Esophagus squamous epithelium (tissue), 5 donors: ENCODE results near the gene CCDC192. TPM values are rescaled to one million over a fixed set of nuclear protein-coding genes. Genes with fewer than 3 reads are reported as not detected.

ENCODE experiments used
- DNase-seq: peaks from one replicate; lab custom pipeline; 2025; lab: John Stamatoyannopoulos, UW
- H3K27ac ChIP-seq, 4 donors: fragments of 200-600 bp; sonication (generic); one replicate each; pipeline ENCODE4 v1.5.1; 2016 to 2019; ENCODE audit warnings: mild to moderate bottlenecking in 1 of 4
- H3K27me3 ChIP-seq, 4 donors: fragments of 200-600 bp; sonication (generic); 1 replicate in 3 of 4; 2 replicates in 1 of 4; pipeline versions ENCODE4 v1.5.1 to v1.6.0; 2017 to 2021; ENCODE audit warnings: antibody characterized with exemption in 1 of 4
- H3K36me3 ChIP-seq, 3 donors: fragments of 200-600 bp; sonication (generic); one replicate each; pipeline ENCODE4 v1.5.1; 2016 to 2019
- H3K4me1 ChIP-seq, 3 donors: fragments of 200-600 bp; sonication (generic); one replicate each; pipeline ENCODE4 v1.5.1; 2017 to 2019
- H3K4me3 ChIP-seq, 4 donors: fragments of 200-600 bp; sonication (generic); 1 replicate in 3 of 4; 2 replicates in 1 of 4; pipeline ENCODE4 v1.5.1; 2016 to 2019; ENCODE audit warnings: mild to moderate bottlenecking in 2 of 4, moderate library complexity in 1 of 4
- H3K9me3 ChIP-seq, 3 donors: fragments of 200-600 bp; sonication (generic); one replicate each; pipeline ENCODE4 v1.5.1; 2016 to 2019
- POLR2A ChIP-seq, 4 donors: fragments of 450-650 bp; IDR thresholded peaks; one replicate each; pipeline ENCODE4 v1.6.1; 2017; ENCODE audit warnings: antibody characterized with exemption in 4 of 4, mild to moderate bottlenecking in 4 of 4, moderate library complexity in 3 of 4
- WGBS, 2 donors: methylation state at CpG; one replicate each; pipeline ENCODE4 v1.1.5; 2018; 5-methylcytosine and 5-hydroxymethylcytosine counted together
- intact Hi-C: fragments of 100-400 bp; cut with DNase I; formaldehyde crosslinking; loops from one replicate; pipeline ENCODE4 v1.15.0; 2022
- total RNA-seq, 4 donors: library from RNA; depleted of rRNA; stranded (reverse); fragments of >200 nt; gene quantifications; one replicate each; pipeline ENCODE4 v1.1.0, GENCODE V29; 2016
- TF ChIP-seq, protein P1 (sequence below), 6 experiments: fragments of 450-650 bp in 4 of 6; fragments of 200-600 bp in 2 of 6; sonication (generic) in 2 of 6; IDR thresholded peaks; one replicate each; pipeline ENCODE4 v1.5.1; 2016 to 2019; ENCODE audit warnings: antibody characterized with exemption in 6 of 6, mild to moderate bottlenecking in 4 of 6, moderate library complexity in 4 of 6
- donor health status: DM: yes; HTN: yes; CAD: no.

The CCDC192 gene
- total RNA-seq, 4 donors from 2014 or later = not detected

DNA sequence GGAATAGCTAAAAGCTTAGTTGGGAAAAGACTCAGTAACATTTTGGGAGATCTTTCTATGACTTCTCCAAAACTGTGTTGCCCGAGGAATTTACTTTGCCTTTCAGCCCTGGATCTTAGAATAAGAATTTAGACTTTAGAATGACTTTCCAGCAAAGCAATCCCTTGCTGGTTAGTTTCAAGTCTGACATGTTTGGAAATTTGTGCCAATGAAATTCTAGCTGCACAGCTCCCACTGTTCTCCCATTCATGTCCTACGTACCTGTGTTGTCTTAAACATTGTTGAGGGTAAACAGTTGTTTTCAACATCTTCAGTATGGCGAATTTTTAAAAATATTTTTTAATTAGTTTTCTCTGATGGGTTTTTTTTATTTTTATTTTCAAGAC, 111.4 kb downstream of the CCDC192 start:
- 77 to 89% methylated on average over 3 of the region's 3 CpGs for WGBS, 2 donors
- DNase-seq = no peak
- Histone ChIP-seq H3K4me1 (peaks cover 0 to 39% (median 5%) of the 10 kb centered on the region in 3 donors), H3K27me3 (no peaks in the 10 kb centered on the region), H3K9me3 (no peaks in the 10 kb centered on the region), H3K36me3 (no peaks in the 10 kb centered on the region), H3K4me3 (no peak overlapping the region), H3K27ac (no peak overlapping the region)
- TF ChIP-seq, protein P1, sequence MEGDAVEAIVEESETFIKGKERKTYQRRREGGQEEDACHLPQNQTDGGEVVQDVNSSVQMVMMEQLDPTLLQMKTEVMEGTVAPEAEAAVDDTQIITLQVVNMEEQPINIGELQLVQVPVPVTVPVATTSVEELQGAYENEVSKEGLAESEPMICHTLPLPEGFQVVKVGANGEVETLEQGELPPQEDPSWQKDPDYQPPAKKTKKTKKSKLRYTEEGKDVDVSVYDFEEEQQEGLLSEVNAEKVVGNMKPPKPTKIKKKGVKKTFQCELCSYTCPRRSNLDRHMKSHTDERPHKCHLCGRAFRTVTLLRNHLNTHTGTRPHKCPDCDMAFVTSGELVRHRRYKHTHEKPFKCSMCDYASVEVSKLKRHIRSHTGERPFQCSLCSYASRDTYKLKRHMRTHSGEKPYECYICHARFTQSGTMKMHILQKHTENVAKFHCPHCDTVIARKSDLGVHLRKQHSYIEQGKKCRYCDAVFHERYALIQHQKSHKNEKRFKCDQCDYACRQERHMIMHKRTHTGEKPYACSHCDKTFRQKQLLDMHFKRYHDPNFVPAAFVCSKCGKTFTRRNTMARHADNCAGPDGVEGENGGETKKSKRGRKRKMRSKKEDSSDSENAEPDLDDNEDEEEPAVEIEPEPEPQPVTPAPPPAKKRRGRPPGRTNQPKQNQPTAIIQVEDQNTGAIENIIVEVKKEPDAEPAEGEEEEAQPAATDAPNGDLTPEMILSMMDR (IDR thresholded peaks at IDR 0.05) = no peak
- no peak for TF ChIP-seq POLR2A (IDR thresholded peaks at IDR 0.05)
- intact Hi-C loops = no loop called here

DNA sequence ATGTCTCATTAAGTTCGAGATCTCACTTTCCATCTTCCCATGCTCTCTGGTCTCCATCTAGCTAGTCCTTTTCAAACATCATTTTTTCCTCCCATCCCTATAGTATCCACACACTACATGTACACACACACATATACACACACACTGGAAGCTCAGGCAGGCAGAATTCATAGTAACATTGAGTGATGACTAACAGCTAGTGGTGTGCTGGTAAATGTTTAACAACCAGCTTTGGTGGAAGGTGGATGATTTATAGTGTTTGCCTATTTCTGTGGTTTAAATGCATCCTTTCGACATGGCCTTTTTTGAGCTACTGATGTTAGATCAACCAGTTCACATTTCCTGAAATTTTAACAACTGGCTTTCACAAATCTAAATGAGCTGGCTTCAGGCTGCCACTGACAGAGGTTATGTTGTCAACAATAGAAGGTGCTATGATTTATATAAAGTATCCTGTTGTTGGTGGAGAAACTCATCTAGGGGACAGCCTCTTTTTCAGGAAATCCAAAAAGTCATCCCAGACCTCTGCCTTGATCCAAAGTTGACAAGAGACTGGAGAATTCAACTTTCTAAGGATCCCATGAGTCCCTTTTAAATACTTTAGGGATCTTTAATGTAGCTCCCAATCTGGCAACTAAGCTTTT, 117.8 kb downstream of the CCDC192 start:
- H3K27ac ChIP-seq = no peak overlapping the region
- H3K4me3 ChIP-seq = no peak overlapping the region
- no peaks in the 10 kb centered on the region for H3K36me3 ChIP-seq
- no peak for TF ChIP-seq POLR2A (IDR thresholded peaks at IDR 0.05)
- TF ChIP-seq, protein P1 (IDR thresholded peaks at IDR 0.05) = no peak
- intact Hi-C loops = no loop called here
- WGBS, 2 donors = 54 to 67% methylated on average over 2 of the region's 2 CpGs
- no peaks in the 10 kb centered on the region for H3K9me3 ChIP-seq
- no peaks in the 10 kb centered on the region for H3K4me1 ChIP-seq
- DNase-seq = no peak
- H3K27me3 ChIP-seq = no peaks in the 10 kb centered on the region

DNA sequence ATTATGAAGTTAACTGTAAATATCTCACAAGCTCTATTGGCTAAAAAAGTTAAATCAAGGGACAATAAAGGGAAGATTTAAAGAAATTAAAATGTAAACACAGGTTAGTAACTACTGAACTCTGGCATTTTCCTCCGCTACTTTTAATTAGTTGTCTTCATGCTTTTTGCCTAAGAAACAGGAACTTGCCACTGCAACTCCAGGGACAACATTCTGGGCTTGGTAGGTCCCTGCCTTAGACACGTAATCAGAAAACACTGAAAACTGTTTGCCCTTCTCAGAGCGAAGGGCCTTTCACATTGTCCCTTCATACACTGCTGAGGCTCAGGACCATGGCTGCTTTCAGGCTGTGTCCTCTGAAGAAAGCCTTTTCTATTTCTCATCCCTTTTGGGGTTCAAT, 118.7 kb downstream of the CCDC192 start:
- TF ChIP-seq, protein P1 (IDR thresholded peaks at IDR 0.05) = no peak
- no peak for TF ChIP-seq POLR2A (IDR thresholded peaks at IDR 0.05)
- H3K27me3 ChIP-seq = no peaks in the 10 kb centered on the region
- H3K36me3 ChIP-seq = no peaks in the 10 kb centered on the region
- H3K4me1 ChIP-seq = no peaks in the 10 kb centered on the region
- WGBS, 2 donors = 88 to 90% methylated on average over 3 of the region's 3 CpGs
- DNase-seq = no peak
- no peaks in the 10 kb centered on the region for H3K9me3 ChIP-seq
- H3K4me3 ChIP-seq = no peak overlapping the region
- no peak overlapping the region for H3K27ac ChIP-seq
- intact Hi-C loops = no loop called here

DNA sequence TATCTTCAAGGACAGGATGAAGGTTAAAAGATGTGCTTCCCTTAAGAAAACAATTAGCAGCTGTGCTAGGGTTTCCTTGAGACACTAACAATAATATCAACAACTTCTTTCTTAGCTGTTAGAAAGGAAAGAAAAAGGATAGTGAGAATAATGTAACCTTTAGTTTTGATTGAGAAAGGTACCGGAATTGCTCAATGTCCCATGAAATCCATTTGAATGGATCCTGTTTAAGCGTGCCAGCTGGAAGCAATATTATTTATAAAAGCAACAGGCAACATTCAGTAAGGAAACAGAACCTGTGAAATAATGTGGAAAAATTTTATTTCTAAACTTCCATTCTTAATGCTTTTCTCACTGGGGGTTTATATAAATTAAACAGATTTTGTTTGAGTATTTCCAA, 120.9 kb downstream of the CCDC192 start:
- H3K4me3 ChIP-seq = no peak overlapping the region
- no peak for DNase-seq
- no peaks in the 10 kb centered on the region for H3K36me3 ChIP-seq
- peaks cover 0 to 4% (median 0%) of the 10 kb centered on the region in 4 donors for H3K27me3 ChIP-seq
- H3K9me3 ChIP-seq = no peaks in the 10 kb centered on the region
- WGBS, 2 donors = 58 to 63% methylated on average over 2 of the region's 2 CpGs
- H3K4me1 ChIP-seq = no peaks in the 10 kb centered on the region
- intact Hi-C loops = no loop called here
- no peak overlapping the region for H3K27ac ChIP-seq
- TF ChIP-seq, protein P1 (IDR thresholded peaks at IDR 0.05) = no peak
- TF ChIP-seq POLR2A (IDR thresholded peaks at IDR 0.05) = no peak

DNA sequence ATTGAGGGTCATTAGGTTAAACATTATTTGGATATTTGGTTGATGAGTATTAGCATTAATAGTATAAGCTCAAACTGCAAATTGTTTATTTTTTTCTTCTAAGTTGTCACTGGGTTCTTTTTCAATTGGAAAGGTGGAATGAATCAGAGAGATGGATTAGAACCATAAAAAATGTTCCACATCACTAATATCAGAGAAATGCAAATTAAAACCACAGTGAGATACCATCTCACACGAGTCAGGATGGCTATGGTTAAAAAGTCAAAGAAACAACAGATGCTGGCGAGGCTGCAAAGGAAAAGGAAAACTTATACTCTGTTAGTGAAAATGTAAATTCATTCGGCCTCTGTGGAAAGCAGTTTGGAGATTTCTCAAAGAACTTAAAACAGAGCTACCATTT, 122.8 kb downstream of the CCDC192 start:
- H3K9me3 ChIP-seq = no peaks in the 10 kb centered on the region
- no peak overlapping the region for H3K4me3 ChIP-seq
- TF ChIP-seq, protein P1 (IDR thresholded peaks at IDR 0.05) = no peak
- TF ChIP-seq POLR2A (IDR thresholded peaks at IDR 0.05) = no peak
- 47 to 68% methylated on average over 3 of the region's 3 CpGs for WGBS, 2 donors
- no peaks in the 10 kb centered on the region for H3K36me3 ChIP-seq
- peaks cover 0 to 4% (median 0%) of the 10 kb centered on the region in 4 donors for H3K27me3 ChIP-seq
- DNase-seq = no peak
- H3K4me1 ChIP-seq = no peaks in the 10 kb centered on the region
- H3K27ac ChIP-seq = no peak overlapping the region
- intact Hi-C loops = no loop called here
